Neural progenitor cell (in vitro differentiated cells): ENCODE results near the gene CDRT4. TPM values are rescaled to one million over a fixed set of nuclear protein-coding genes. Genes with fewer than 3 reads are reported as not detected.

Experiments
- DNase-seq: peaks from one replicate; pipeline ENCODE4 v3.0.0-alpha.2; 2016; ENCODE audit warnings: low spot score
- H2AFZ ChIP-seq: fragments of 200-600 bp; sonication (generic); replicated peaks from 2 replicates; pipeline ENCODE4 v1.6.1; 2016; ENCODE audit warnings: antibody characterized with exemption
- H3F3A ChIP-seq: fragments of 200-600 bp; sonication (generic); 2 replicates; pipeline ENCODE4 v1.6.1; 2016; ENCODE audit warnings: antibody characterized with exemption, low read depth
- H3K27ac ChIP-seq: fragments of 200-600 bp; sonication (generic); 2 replicates; pipeline ENCODE4 v1.5.1; 2016; ENCODE audit warnings: mild to moderate bottlenecking
- H3K27me3 ChIP-seq: fragments of 200-600 bp; sonication (generic); 2 replicates; pipeline ENCODE4 v1.6.1; 2016; ENCODE audit warnings: mild to moderate bottlenecking, moderate library complexity
- H3K36me3 ChIP-seq: fragments of 200-600 bp; sonication (generic); 2 replicates; pipeline ENCODE4 v1.5.1; 2016
- H3K4me1 ChIP-seq: fragments of 200-600 bp; sonication (generic); 2 replicates; pipeline ENCODE4 v1.6.1; 2016; ENCODE audit warnings: mixed run types
- H3K4me2 ChIP-seq: fragments of 200-600 bp; sonication (generic); 2 replicates; pipeline ENCODE4 v1.6.1; 2016
- H3K4me3 ChIP-seq: fragments of 200-600 bp; sonication (generic); 2 replicates; pipeline ENCODE4 v1.5.1; 2016
- H3K79me2 ChIP-seq: fragments of 200-600 bp; sonication (generic); 2 replicates; pipeline ENCODE4 v1.6.1; 2016; ENCODE audit warnings: low read depth
- H3K9ac ChIP-seq: fragments of 200-600 bp; sonication (generic); 2 replicates; pipeline ENCODE4 v1.6.1; 2016
- H3K9me3 ChIP-seq: fragments of 200-600 bp; sonication (generic); 2 replicates; pipeline ENCODE4 v1.5.1; 2016; ENCODE audit warnings: low read depth
- H4K20me1 ChIP-seq: fragments of 200-600 bp; sonication (generic); 2 replicates; pipeline ENCODE4 v1.6.1; 2016; ENCODE audit warnings: low read depth
- H3K27ac Mint-ChIP-seq: 3 replicates; pipeline ENCODE4 v1.8.0; 2021; ENCODE audit warnings: mixed read lengths
- H3K27me3 Mint-ChIP-seq: 2 replicates; pipeline ENCODE4 v1.8.0; 2022; ENCODE audit warnings: low read depth, mild to moderate bottlenecking, inconsistent platforms, moderate library complexity, mixed read lengths; ENCODE audit not compliant: insufficient read depth
- H3K36me3 Mint-ChIP-seq: 3 replicates; pipeline ENCODE4 v1.8.0; 2021; ENCODE audit warnings: mixed read lengths
- H3K4me1 Mint-ChIP-seq: 3 replicates; pipeline ENCODE4 v1.8.0; 2021; ENCODE audit warnings: mixed read lengths
- H3K4me3 Mint-ChIP-seq: 3 replicates; pipeline ENCODE4 v1.8.0; 2021; ENCODE audit warnings: mild to moderate bottlenecking, moderate library complexity, mixed read lengths
- H3K9me3 Mint-ChIP-seq: 3 replicates; pipeline ENCODE4 v1.8.0; 2020; ENCODE audit warnings: mixed read lengths
- CTCF ChIP-seq: fragments of 200-600 bp; sonication (generic); IDR thresholded peaks from 2 replicates; pipeline ENCODE4 v1.5.1; 2017; ENCODE audit warnings: antibody characterized with exemption, mild to moderate bottlenecking
- EZH2 ChIP-seq: fragments of 200-600 bp; sonication (generic); IDR thresholded peaks from 2 replicates; pipeline ENCODE4 v1.6.1; 2017; ENCODE audit warnings: antibody characterized with exemption, mild to moderate bottlenecking, moderate library complexity
- EZH2phosphoT487 ChIP-seq: fragments of 200-600 bp; sonication (generic); IDR thresholded peaks from 2 replicates; pipeline ENCODE4 v1.6.1; 2017; ENCODE audit warnings: antibody characterized with exemption
- total RNA-seq: library from RNA; depleted of rRNA; stranded (reverse); fragments of >200 nt; gene quantifications from 2 replicates; pipeline ENCODE4 v1.2.3, GENCODE V29; 2015; ENCODE audit warnings: low replicate concordance

Gene CDRT4
- total RNA-seq, 1 donor from 2014 or later = 18.2 TPM

- Histone ChIP-seq H3K4me2 (no peak overlapping the region), H3K27ac (no peak overlapping the region), H3K4me1 (no peaks in the 10 kb centered on the region), H3K79me2 (no peaks in the 10 kb centered on the region), H2AFZ (no peak overlapping the region), H3F3A (no peaks in the 10 kb centered on the region), H4K20me1 (no peaks in the 10 kb centered on the region), H3K27me3 (no peaks in the 10 kb centered on the region), H3K4me3 (no peak overlapping the region), H3K9ac (no peak overlapping the region), H3K9me3 (no peaks in the 10 kb centered on the region), H3K36me3 (no peaks in the 10 kb centered on the region)
- Mint-ChIP-seq H3K27me3 (peaks cover 3% of the 10 kb centered on the region), H3K4me1 (no peaks in the 10 kb centered on the region), H3K9me3 (no peaks in the 10 kb centered on the region), H3K4me3 (no peak overlapping the region), H3K27ac (no peak overlapping the region), H3K36me3 (no peaks in the 10 kb centered on the region)
- no peak for DNase-seq
- TF ChIP-seq CTCF = no peak
These were observed 62.4 kb downstream of the CDRT4 start for GRCh38 chr17:15405058-15405415.

- Histone ChIP-seq H3K9me3 (no peaks in the 10 kb centered on the region), H3K79me2 (no peaks in the 10 kb centered on the region), H3F3A (no peaks in the 10 kb centered on the region), H3K9ac (no peak overlapping the region), H3K36me3 (no peaks in the 10 kb centered on the region), H3K4me3 (no peak overlapping the region), H3K4me1 (no peaks in the 10 kb centered on the region), H3K4me2 (no peak overlapping the region), H2AFZ (no peak overlapping the region), H4K20me1 (no peaks in the 10 kb centered on the region), H3K27me3 (no peaks in the 10 kb centered on the region), H3K27ac (no peak overlapping the region)
- no peak overlapping the region for H3K4me3 Mint-ChIP-seq
- H3K9me3 Mint-ChIP-seq = no peaks in the 10 kb centered on the region
- H3K27me3 Mint-ChIP-seq = no peaks in the 10 kb centered on the region
- no peaks in the 10 kb centered on the region for H3K36me3 Mint-ChIP-seq
- TF ChIP-seq EZH2 (no peak), CTCF (no peak), EZH2phosphoT487 (no peak)
- H3K4me1 Mint-ChIP-seq = no peaks in the 10 kb centered on the region
- no peak for DNase-seq
- H3K27ac Mint-ChIP-seq = no peak overlapping the region
These were observed 63.0 kb downstream of the CDRT4 start for GRCh38 chr17:15404106-15405057.

GRCh38 chr17:15403276-15403939 is 64.0 kb downstream of the CDRT4 start:
- no peak overlapping the region for H3K27ac ChIP-seq
- H3K27me3 ChIP-seq = no peaks in the 10 kb centered on the region
- H3K4me2 ChIP-seq = no peak overlapping the region
- H3K79me2 ChIP-seq = no peaks in the 10 kb centered on the region
- H3K9ac ChIP-seq = no peak overlapping the region
- H3K9me3 ChIP-seq = no peaks in the 10 kb centered on the region
- H3K4me3 ChIP-seq = no peak overlapping the region
- TF ChIP-seq EZH2 = no peak
- no peak for TF ChIP-seq CTCF
- TF ChIP-seq EZH2phosphoT487 = no peak
- Mint-ChIP-seq H3K27me3 (no peaks in the 10 kb centered on the region), H3K36me3 (no peaks in the 10 kb centered on the region), H3K4me1 (peaks cover 7% of the 10 kb centered on the region), H3K27ac (no peak overlapping the region), H3K4me3 (no peak overlapping the region), H3K9me3 (no peaks in the 10 kb centered on the region)
- H2AFZ ChIP-seq = no peak overlapping the region
- H3K4me1 ChIP-seq = no peaks in the 10 kb centered on the region
- H4K20me1 ChIP-seq = no peaks in the 10 kb centered on the region
- DNase-seq = no peak
- H3K36me3 ChIP-seq = no peaks in the 10 kb centered on the region
- H3F3A ChIP-seq = no peaks in the 10 kb centered on the region
